H9 (cell line): ENCODE results near the gene SUV39H1. TPM values are rescaled to one million over a fixed set of nuclear protein-coding genes. Genes with fewer than 3 reads are reported as not detected.

Experiments
- DNase-seq: peaks from one replicate; pipeline ENCODE4 v3.0.0-alpha.2; 2017
- H2AFZ ChIP-seq: one replicate; pipeline ENCODE4 v1.6.1; 2013; ENCODE audit warnings: mild to moderate bottlenecking, low read length, control low read depth, moderate library complexity
- H2AK5ac ChIP-seq: 2 replicates; pipeline ENCODE4 v1.6.1; 2013; ENCODE audit warnings: low read length, control low read depth, mixed read lengths; ENCODE audit not compliant: insufficient read length
- H2BK120ac ChIP-seq: one replicate; pipeline ENCODE4 v1.6.1; 2013; ENCODE audit warnings: low read depth, mild to moderate bottlenecking, low read length, control low read depth, inconsistent platforms; ENCODE audit not compliant: poor library complexity, severe bottlenecking
- H2BK12ac ChIP-seq: 2 replicates; pipeline ENCODE4 v1.6.1; 2013; ENCODE audit warnings: low read length, control low read depth, mixed read lengths, low read depth; ENCODE audit not compliant: insufficient read length
- H2BK15ac ChIP-seq: 2 replicates; pipeline ENCODE4 v1.6.1; 2013; ENCODE audit warnings: low read depth, low read length, control low read depth
- H2BK20ac ChIP-seq: one replicate; pipeline ENCODE4 v1.6.1; 2013; ENCODE audit warnings: low read depth, mild to moderate bottlenecking, low read length, control low read depth, inconsistent platforms; ENCODE audit not compliant: poor library complexity, severe bottlenecking
- H2BK5ac ChIP-seq: 2 replicates; pipeline ENCODE4 v1.6.1; 2013; ENCODE audit warnings: low read length, control low read depth, mixed read lengths; ENCODE audit not compliant: insufficient read length
- H3K14ac ChIP-seq: 2 replicates; pipeline ENCODE4 v1.6.1; 2013; ENCODE audit warnings: low read length, control low read depth; ENCODE audit not compliant: insufficient read depth
- H3K18ac ChIP-seq: 2 replicates; pipeline ENCODE4 v1.6.1; 2013; ENCODE audit warnings: low read depth, mild to moderate bottlenecking, mixed read lengths, low read length, control low read depth; ENCODE audit not compliant: insufficient read length
- H3K23ac ChIP-seq: 2 replicates; pipeline ENCODE4 v1.6.1; 2013; ENCODE audit warnings: low read length, control low read depth, mixed read lengths, low read depth; ENCODE audit not compliant: insufficient read length
- H3K23me2 ChIP-seq: 2 replicates; pipeline ENCODE4 v1.6.1; 2013; ENCODE audit warnings: low read depth, mild to moderate bottlenecking, mixed read lengths, low read length, control low read depth; ENCODE audit not compliant: insufficient read length, poor library complexity, severe bottlenecking
- H3K27ac ChIP-seq: 2 replicates; pipeline ENCODE4 v1.5.1; 2013; ENCODE audit warnings: low read length, control low read depth, mixed read lengths, low read depth; ENCODE audit not compliant: insufficient read length
- H3K27me3 ChIP-seq: 2 replicates; pipeline ENCODE4 v1.6.1; 2013; ENCODE audit warnings: low read length, control low read depth, inconsistent platforms; ENCODE audit not compliant: insufficient read depth
- H3K4ac ChIP-seq: 2 replicates; pipeline ENCODE4 v1.6.1; 2013; ENCODE audit warnings: low read depth, mild to moderate bottlenecking, control low read depth, inconsistent platforms, low read length, moderate library complexity
- H3K4me1 ChIP-seq: 2 replicates; pipeline ENCODE4 v1.6.1; 2013; ENCODE audit warnings: low read length, control low read depth, inconsistent platforms; ENCODE audit not compliant: insufficient read depth
- H3K4me2 ChIP-seq: 2 replicates; pipeline ENCODE4 v1.6.1; 2013; ENCODE audit warnings: low read length, control low read depth, mixed read lengths; ENCODE audit not compliant: insufficient read length, insufficient read depth
- H3K56ac ChIP-seq: 2 replicates; pipeline ENCODE4 v1.6.1; 2013; ENCODE audit warnings: low read depth, mild to moderate bottlenecking, mixed read lengths, low read length, control low read depth; ENCODE audit not compliant: insufficient read length
- H3K79me1 ChIP-seq: 2 replicates; pipeline ENCODE4 v1.6.1; 2013; ENCODE audit warnings: low read depth, mild to moderate bottlenecking, moderate library complexity, low read length, control low read depth, inconsistent platforms; ENCODE audit not compliant: insufficient read depth, poor library complexity, severe bottlenecking
- H3K79me2 ChIP-seq: 2 replicates; pipeline ENCODE4 v1.6.1; 2013; ENCODE audit warnings: low read length, control low read depth, inconsistent platforms; ENCODE audit not compliant: insufficient read depth
- H3K9ac ChIP-seq: 2 replicates; pipeline ENCODE4 v1.6.1; 2013; ENCODE audit warnings: low read length, control low read depth, mixed read lengths; ENCODE audit not compliant: insufficient read length; ENCODE audit errors: extremely low read depth
- H3K9me3 ChIP-seq: one replicate; pipeline ENCODE4 v1.6.1; 2013; ENCODE audit warnings: low read depth, low read length, inconsistent platforms; ENCODE audit not compliant: control insufficient read depth
- H3T11ph ChIP-seq: one replicate; pipeline ENCODE4 v1.6.1; 2013; ENCODE audit warnings: mild to moderate bottlenecking, low read length, control low read depth, inconsistent platforms
- H4K20me1 ChIP-seq: one replicate; pipeline ENCODE4 v1.6.1; 2013; ENCODE audit not compliant: control insufficient read depth, insufficient read length, insufficient read depth
- H4K5ac ChIP-seq: 2 replicates; pipeline ENCODE4 v1.6.1; 2013; ENCODE audit warnings: low read depth, mild to moderate bottlenecking, mixed read lengths, low read length, control low read depth; ENCODE audit not compliant: insufficient read length
- H4K8ac ChIP-seq: replicated peaks from 2 replicates; pipeline ENCODE4 v1.6.1; 2013; ENCODE audit warnings: low read length, control low read depth, mixed read lengths, low read depth; ENCODE audit not compliant: insufficient read length
- H4K91ac ChIP-seq: 2 replicates; pipeline ENCODE4 v1.6.1; 2013; ENCODE audit warnings: low read depth, mild to moderate bottlenecking, moderate library complexity, mixed read lengths, low read length, control low read depth; ENCODE audit not compliant: insufficient read length
- H3K27ac Mint-ChIP-seq, 3 experiments: 2 replicates in 2 of 3; 3 replicates in 1 of 3; pipeline ENCODE4 v1.8.0; 2020 to 2021; ENCODE audit warnings: mixed read lengths in 3 of 3, mild to moderate bottlenecking in 1 of 3, moderate library complexity in 1 of 3
- H3K27me3 Mint-ChIP-seq: 2 replicates; pipeline ENCODE4 v1.8.0; 2021; ENCODE audit warnings: low read depth, mild to moderate bottlenecking, moderate library complexity, mixed read lengths
- H3K36me3 Mint-ChIP-seq, 3 experiments: 2 replicates in 2 of 3; 3 replicates in 1 of 3; pipeline ENCODE4 v1.8.0; 2020 to 2021; ENCODE audit warnings: low read depth in 3 of 3, mixed read lengths in 3 of 3; ENCODE audit not compliant: insufficient read depth in 1 of 3
- H3K4me1 Mint-ChIP-seq, 2 experiments: 2 replicates each; pipeline ENCODE4 v1.8.0; 2020; ENCODE audit warnings: mixed read lengths in 2 of 2
- H3K4me3 Mint-ChIP-seq, 2 experiments: 2 replicates in 1 of 2; 3 replicates in 1 of 2; pipeline ENCODE4 v1.8.0; 2020 to 2021; ENCODE audit warnings: mild to moderate bottlenecking in 2 of 2, mixed read lengths in 2 of 2, moderate library complexity in 1 of 2
- H3K9me3 Mint-ChIP-seq, 2 experiments: 2 replicates in 1 of 2; 3 replicates in 1 of 2; pipeline ENCODE4 v1.8.0; 2020; ENCODE audit warnings: mild to moderate bottlenecking in 2 of 2, mixed read lengths in 2 of 2, moderate library complexity in 1 of 2
- WGBS: extraction: QIAGEN DNeasy Blood & Tissue Kit; methylation state at CpG from one replicate; pipeline ENCODE4 v1.1.7; 2013; ENCODE audit warnings: missing lambda C conversion rate, low lambda C conversion rate, mixed read lengths; ENCODE audit not compliant: insufficient read length; ENCODE audit errors: extremely low coverage; 5-methylcytosine and 5-hydroxymethylcytosine counted together
- total RNA-seq: library from RNA; stranded (reverse); gene quantifications from 2 replicates; pipeline ENCODE4 v1.2.1, GENCODE V29; 2021
- TF ChIP-seq, protein P1 (sequence below): fragments of 200-600 bp; sonication (generic); conservative IDR thresholded peaks from 3 replicates; pipeline ENCODE4 v1.8.0; 2021; ENCODE audit warnings: antibody characterized with exemption, mild to moderate bottlenecking

The SUV39H1 gene
- total RNA-seq, 1 experiment from 2014 or later: 16.2 TPM

DNA sequence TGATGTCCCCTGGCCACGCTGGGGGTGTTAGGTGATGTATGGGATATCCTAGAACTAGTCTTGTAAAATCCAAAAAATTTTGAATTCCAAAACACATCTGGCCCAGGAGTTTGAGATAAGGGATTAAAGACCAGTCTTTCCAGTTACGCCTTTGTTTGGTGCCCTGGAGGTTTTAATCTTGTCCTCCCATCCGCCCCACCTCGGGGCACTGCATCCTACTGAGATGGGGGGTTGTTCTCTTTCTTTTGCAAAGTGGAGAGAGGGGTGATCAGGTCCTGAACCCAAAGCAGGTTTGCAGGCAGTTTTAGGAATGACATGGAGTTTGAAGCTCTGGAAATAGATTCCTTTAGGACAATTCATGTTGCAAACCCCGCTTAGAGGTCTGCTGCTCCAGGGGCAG, 1.8 kb downstream of the SUV39H1 start:
- Mint-ChIP-seq H3K36me3 (peaks cover 28 to 47% (median 35%) of the 10 kb centered on the region in 3 experiments), H3K27me3 (peaks cover 16% of the 10 kb centered on the region), H3K27ac (peak overlapping the region in 2 of 3 experiments; percentile 80 to 95; a peak in 4 of 7 replicates), H3K4me3 (peak overlapping the region; percentile 79 to 91), H3K4me1 (peaks cover 26 to 32% of the 10 kb centered on the region in 2 experiments), H3K9me3 (peaks cover 74 to 80% of the 10 kb centered on the region in 2 experiments)
- no peak overlapping the region for H3K9ac ChIP-seq
- H3K23me2 ChIP-seq: no peaks in the 10 kb centered on the region
- no peak overlapping the region for H4K5ac ChIP-seq
- H3K23ac ChIP-seq: no peak overlapping the region
- H3K4ac ChIP-seq: no peak overlapping the region
- H3K56ac ChIP-seq: no peak overlapping the region
- no peaks in the 10 kb centered on the region for H3K4me1 ChIP-seq
- H4K8ac ChIP-seq: no peak overlapping the region
- no peaks in the 10 kb centered on the region for H3K27me3 ChIP-seq
- H3K27ac ChIP-seq: no peak overlapping the region
- no peak overlapping the region for H3K18ac ChIP-seq
- H3K79me1 ChIP-seq: no peaks in the 10 kb centered on the region
- no peak overlapping the region for H2AFZ ChIP-seq
- no peak overlapping the region for H2BK15ac ChIP-seq
- H3K9me3 ChIP-seq: peaks cover 36% of the 10 kb centered on the region
- TF ChIP-seq, protein P1, sequence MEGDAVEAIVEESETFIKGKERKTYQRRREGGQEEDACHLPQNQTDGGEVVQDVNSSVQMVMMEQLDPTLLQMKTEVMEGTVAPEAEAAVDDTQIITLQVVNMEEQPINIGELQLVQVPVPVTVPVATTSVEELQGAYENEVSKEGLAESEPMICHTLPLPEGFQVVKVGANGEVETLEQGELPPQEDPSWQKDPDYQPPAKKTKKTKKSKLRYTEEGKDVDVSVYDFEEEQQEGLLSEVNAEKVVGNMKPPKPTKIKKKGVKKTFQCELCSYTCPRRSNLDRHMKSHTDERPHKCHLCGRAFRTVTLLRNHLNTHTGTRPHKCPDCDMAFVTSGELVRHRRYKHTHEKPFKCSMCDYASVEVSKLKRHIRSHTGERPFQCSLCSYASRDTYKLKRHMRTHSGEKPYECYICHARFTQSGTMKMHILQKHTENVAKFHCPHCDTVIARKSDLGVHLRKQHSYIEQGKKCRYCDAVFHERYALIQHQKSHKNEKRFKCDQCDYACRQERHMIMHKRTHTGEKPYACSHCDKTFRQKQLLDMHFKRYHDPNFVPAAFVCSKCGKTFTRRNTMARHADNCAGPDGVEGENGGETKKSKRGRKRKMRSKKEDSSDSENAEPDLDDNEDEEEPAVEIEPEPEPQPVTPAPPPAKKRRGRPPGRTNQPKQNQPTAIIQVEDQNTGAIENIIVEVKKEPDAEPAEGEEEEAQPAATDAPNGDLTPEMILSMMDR: no peak
- H2BK5ac ChIP-seq: no peak overlapping the region
- no peak for DNase-seq
- H2AK5ac ChIP-seq: no peak overlapping the region
- no peak overlapping the region for H3T11ph ChIP-seq
- no peaks in the 10 kb centered on the region for H4K20me1 ChIP-seq
- H2BK20ac ChIP-seq: no peak overlapping the region
- H2BK120ac ChIP-seq: no peak overlapping the region
- no CpG with 5 or more reads among the region's 5 CpGs for WGBS
- no peaks in the 10 kb centered on the region for H3K79me2 ChIP-seq
- no peak overlapping the region for H4K91ac ChIP-seq
- H3K14ac ChIP-seq: no peak overlapping the region
- no peak overlapping the region for H2BK12ac ChIP-seq
- no peak overlapping the region for H3K4me2 ChIP-seq
